ENCODE data around the gene PTPRR.

The PTPRR gene

GRCh38 chr12:70598467-70599193 is 321.9 kb downstream of the PTPRR start:
- DNase-seq (ENCODE audit: low read depth) = no peak

GRCh38 chr12:70592664-70593063 is 327.9 kb downstream of the PTPRR start:
- no peak for DNase-seq (ENCODE audit: low read depth)

GRCh38 chr12:70590549-70591226 is 329.9 kb downstream of the PTPRR start:
- no peak for DNase-seq (ENCODE audit: low read depth)

GRCh38 chr12:70590051-70590450 is 330.5 kb downstream of the PTPRR start:
- no peak for DNase-seq (ENCODE audit: low read depth)

All from T-helper 22 cell (primary cell).